Osteocyte (in vitro differentiated cells): Measurements from ENCODE around the gene HDGF. TPM values are rescaled to one million over a fixed set of nuclear protein-coding genes. Genes with fewer than 3 reads are reported as not detected.
A peak's percentile ranks its signal among the peaks of the same experiment; 100 is the strongest.
"Not testable (repeated sequence)": the region's sequence is repeated elsewhere in the genome, so short reads cannot be mapped to it uniquely, and the experiment has no call there.

Source experiments
- DNase-seq: peaks from one replicate; pipeline ENCODE4 v3.0.0; 2021; ENCODE audit warnings: mixed read lengths; ENCODE audit not compliant: unreplicated experiment; ENCODE audit errors: extremely low spot score
- H3K27ac Mint-ChIP-seq: one replicate; pipeline ENCODE4 v1.8.0; 2021; ENCODE audit warnings: mild to moderate bottlenecking, mixed read lengths; ENCODE audit not compliant: unreplicated experiment
- H3K27me3 Mint-ChIP-seq: one replicate; pipeline ENCODE4 v1.8.0; 2021; ENCODE audit warnings: mixed read lengths; ENCODE audit not compliant: unreplicated experiment
- H3K36me3 Mint-ChIP-seq: one replicate; pipeline ENCODE4 v1.8.0; 2021; ENCODE audit warnings: mixed read lengths; ENCODE audit not compliant: unreplicated experiment
- H3K4me1 Mint-ChIP-seq: one replicate; pipeline ENCODE4 v1.8.0; 2021; ENCODE audit warnings: mixed read lengths; ENCODE audit not compliant: unreplicated experiment
- H3K4me3 Mint-ChIP-seq: one replicate; pipeline ENCODE4 v1.8.0; 2021; ENCODE audit warnings: mild to moderate bottlenecking, moderate library complexity, mixed read lengths; ENCODE audit not compliant: unreplicated experiment
- H3K9me3 Mint-ChIP-seq: one replicate; pipeline ENCODE4 v1.8.0; 2021; ENCODE audit warnings: mixed read lengths; ENCODE audit not compliant: unreplicated experiment
- total RNA-seq: library from RNA; stranded (reverse); gene quantifications from 2 replicates; pipeline ENCODE4 v1.2.1, GENCODE V29; 2021
- TF ChIP-seq, protein P1 (sequence below): fragments of 200-600 bp; sonication (generic); IDR thresholded peaks from 2 replicates; pipeline ENCODE4 v1.5.0; 2021; ENCODE audit warnings: antibody characterized with exemption, mild to moderate bottlenecking, moderate library complexity

Gene HDGF
- total RNA-seq, 1 donor from 2014 or later = 213 TPM

GRCh38 chr1:156767101-156767878, 15.8 kb upstream of the HDGF start, which contains the start of gene PRCC:
Gene PRCC, plus strand, starts transcription at chr1:156767535. Its CDS starts 237 bp downstream, at chr1:156767772.
- Mint-ChIP-seq H3K4me1 (peaks cover 40% of the 10 kb centered on the region), H3K27me3 (no peaks in the 10 kb centered on the region)

DNA sequence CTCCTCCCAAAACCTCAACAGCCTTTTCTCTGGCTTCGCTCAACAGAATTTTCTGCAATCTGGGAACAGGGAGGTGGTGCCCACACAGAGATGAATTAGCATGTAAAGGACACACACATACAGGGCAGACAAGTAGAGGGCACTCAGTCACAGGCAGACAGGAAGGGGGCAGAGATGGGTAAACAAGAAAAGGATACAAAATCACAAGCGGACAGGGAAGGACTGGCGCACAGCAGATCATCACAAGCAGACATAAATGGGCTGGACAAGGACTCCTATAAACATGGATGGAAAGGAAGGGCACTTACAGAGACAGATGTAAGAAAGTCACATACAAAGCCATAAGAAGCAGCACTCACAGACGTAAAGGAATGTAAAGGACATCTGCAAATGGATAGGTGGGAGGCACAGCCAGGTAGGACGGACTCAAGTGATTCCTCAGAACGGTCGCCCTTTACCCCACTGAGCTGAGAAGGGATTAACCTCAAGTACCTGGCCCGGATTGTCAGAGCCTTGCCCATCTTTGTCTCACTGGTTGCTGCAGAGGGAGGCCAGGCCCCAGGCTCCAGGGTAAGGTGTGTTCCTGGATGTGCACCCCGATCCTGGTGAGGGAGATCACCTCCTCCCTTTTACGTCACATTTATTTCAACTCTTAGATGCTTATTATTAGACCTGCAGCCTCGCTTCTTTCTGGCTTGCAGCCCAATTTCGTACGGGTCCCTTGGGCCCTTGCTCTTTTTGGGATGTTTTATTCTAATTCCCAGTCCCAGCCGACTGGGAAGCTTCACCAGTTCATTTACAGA, 15.0 kb upstream of the HDGF start:
- Mint-ChIP-seq H3K9me3 (no peaks in the 10 kb centered on the region), H3K27me3 (no peaks in the 10 kb centered on the region), H3K4me3 (no peak overlapping the region)

More at GRCh38 chr1:156767101-156767878, 15.8 kb upstream of the HDGF start, which contains the start of gene PRCC:
- Mint-ChIP-seq H3K9me3 (no peaks in the 10 kb centered on the region), H3K4me3 (no peak within 1 kb of the TSS), H3K36me3 (peaks cover 3% of the 10 kb centered on the region), H3K27ac (no peak within 1 kb of the TSS)
- TF ChIP-seq, protein P1, sequence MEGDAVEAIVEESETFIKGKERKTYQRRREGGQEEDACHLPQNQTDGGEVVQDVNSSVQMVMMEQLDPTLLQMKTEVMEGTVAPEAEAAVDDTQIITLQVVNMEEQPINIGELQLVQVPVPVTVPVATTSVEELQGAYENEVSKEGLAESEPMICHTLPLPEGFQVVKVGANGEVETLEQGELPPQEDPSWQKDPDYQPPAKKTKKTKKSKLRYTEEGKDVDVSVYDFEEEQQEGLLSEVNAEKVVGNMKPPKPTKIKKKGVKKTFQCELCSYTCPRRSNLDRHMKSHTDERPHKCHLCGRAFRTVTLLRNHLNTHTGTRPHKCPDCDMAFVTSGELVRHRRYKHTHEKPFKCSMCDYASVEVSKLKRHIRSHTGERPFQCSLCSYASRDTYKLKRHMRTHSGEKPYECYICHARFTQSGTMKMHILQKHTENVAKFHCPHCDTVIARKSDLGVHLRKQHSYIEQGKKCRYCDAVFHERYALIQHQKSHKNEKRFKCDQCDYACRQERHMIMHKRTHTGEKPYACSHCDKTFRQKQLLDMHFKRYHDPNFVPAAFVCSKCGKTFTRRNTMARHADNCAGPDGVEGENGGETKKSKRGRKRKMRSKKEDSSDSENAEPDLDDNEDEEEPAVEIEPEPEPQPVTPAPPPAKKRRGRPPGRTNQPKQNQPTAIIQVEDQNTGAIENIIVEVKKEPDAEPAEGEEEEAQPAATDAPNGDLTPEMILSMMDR = no peak
- DNase-seq = peak; percentile 99

GRCh38 chr1:156765666-156766065, 14.2 kb upstream of the HDGF start:
- DNase-seq = no peak
- Mint-ChIP-seq H3K36me3 (peaks cover 3% of the 10 kb centered on the region), H3K9me3 (no peaks in the 10 kb centered on the region), H3K27me3 (no peaks in the 10 kb centered on the region), H3K4me3 (no peak overlapping the region), H3K27ac (no peak overlapping the region), H3K4me1 (peaks cover 29% of the 10 kb centered on the region)
- TF ChIP-seq, protein P1 = no peak

More for the DNA sequence above, 15.0 kb upstream of the HDGF start:
- peaks cover 3% of the 10 kb centered on the region for H3K36me3 Mint-ChIP-seq
- peaks cover 36% of the 10 kb centered on the region for H3K4me1 Mint-ChIP-seq
- TF ChIP-seq, protein P1 = no peak
- H3K27ac Mint-ChIP-seq = no peak overlapping the region
- no peak for DNase-seq

DNA sequence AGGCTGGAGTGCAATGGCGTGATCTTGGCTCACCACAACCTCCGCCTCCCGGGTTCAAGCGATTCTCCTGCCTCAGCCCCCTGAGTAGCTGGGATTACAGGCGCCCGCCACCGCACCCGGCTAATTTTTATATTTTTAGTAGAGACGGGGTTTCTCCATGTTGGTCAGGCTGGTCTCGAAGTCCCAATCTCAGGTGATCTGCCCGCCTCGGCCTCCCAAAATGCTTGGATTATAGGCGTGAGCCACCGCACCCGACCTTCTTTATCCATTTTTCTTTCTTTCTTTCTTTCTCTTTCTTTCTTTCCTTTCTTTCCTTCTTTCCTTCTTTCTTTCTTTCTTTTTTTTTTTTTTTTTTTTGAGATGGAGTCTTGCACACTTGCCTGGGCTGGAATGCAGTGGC, 13.7 kb upstream of the HDGF start:
- not testable (repeated sequence) for DNase-seq, H3K27ac Mint-ChIP-seq, H3K36me3 Mint-ChIP-seq, H3K4me3 Mint-ChIP-seq, H3K27me3 Mint-ChIP-seq, H3K9me3 Mint-ChIP-seq
- peaks cover 24% of the 10 kb centered on the region for H3K4me1 Mint-ChIP-seq

DNA sequence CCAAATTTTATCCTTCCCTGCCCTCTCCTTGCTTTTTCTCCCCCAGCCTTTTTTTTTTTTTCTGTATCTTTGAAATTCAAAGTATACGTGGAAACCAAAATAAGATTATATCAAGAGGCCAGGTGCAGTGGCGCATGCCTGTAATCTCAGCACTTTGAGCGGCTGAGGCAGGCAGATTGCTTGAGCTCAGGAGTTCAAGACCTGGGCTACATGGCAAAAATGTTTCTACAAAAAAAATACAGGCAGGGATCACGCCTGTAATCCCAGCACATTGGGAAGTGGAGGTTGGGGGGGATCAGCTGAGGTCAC, 9.3 kb upstream of the HDGF start:
- DNase-seq = no peak
- H3K4me3 Mint-ChIP-seq = no peak overlapping the region

More for the DNA sequence above, 9.3 kb upstream of the HDGF start:
- Mint-ChIP-seq H3K9me3 (no peaks in the 10 kb centered on the region), H3K4me1 (no peaks in the 10 kb centered on the region), H3K27me3 (no peaks in the 10 kb centered on the region), H3K27ac (no peak overlapping the region), H3K36me3 (no peaks in the 10 kb centered on the region)
- TF ChIP-seq, protein P1 = no peak
